ENCODE measurements around the gene HNRNPC.
"Not testable (repeated sequence)": the region's sequence is repeated elsewhere in the genome, so short reads cannot be mapped to it uniquely, and the experiment has no call there.

HNRNPC gene

DNA sequence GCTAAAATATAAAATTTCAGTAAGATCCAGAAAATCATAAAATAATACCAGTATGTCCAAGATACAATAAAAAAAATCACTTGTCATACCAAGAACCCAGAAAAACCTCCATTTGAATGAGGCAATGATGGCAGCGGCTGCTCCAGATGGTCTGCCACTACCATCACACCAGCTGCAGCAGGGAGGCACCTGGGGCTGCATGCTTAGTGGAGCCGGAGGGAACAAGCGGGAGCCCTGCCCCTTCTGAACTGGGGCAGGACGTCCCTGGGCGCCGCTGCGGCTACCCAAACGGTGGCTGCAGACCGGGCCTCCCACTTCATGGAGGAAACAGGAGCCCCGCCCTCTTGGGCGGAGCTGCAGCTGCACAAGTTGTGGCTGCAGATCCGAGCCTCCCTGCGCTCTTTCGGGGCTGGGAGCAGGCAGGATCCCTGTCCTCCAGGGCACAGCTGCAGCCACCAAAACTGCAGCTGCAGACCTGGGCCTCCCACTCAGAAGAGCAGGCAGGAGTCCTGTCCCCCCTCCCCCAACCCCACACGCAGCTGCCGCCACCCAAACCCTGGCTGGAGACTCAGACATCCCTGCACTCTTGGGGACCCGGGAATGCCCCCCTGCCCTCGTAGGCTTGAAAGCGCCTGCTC, 77.3 kb downstream of the HNRNPC start:
- DNase-seq (ENCODE audit: low read depth) = no peak

DNA sequence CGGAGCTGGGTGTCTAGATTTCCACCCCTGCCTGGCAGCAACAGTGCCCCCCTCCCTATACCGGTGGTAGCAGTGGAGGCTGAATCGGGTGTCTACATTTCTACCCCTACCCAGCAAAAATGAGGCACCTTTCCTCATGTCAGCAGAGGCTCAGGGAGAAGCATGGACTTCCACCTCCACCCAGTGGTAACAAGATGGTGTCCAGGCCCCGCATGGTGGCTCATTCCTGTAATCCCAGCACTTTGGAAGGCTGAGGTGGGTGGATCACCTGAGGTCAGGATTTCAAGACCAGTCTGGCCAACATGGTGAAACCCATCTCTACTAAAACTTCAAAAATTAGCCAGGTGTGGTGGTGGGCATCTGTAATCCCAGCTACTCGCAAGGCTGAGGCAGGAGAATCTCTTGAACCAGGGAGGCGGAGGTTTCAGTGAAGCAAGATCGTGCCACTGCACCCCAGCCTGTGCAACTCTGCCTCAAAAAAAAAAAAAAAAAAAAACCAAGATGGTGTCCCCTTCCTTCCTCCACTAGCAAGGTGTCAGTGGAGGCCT, 77.9 kb downstream of the HNRNPC start:
- no peak for DNase-seq (ENCODE audit: low read depth)

DNA sequence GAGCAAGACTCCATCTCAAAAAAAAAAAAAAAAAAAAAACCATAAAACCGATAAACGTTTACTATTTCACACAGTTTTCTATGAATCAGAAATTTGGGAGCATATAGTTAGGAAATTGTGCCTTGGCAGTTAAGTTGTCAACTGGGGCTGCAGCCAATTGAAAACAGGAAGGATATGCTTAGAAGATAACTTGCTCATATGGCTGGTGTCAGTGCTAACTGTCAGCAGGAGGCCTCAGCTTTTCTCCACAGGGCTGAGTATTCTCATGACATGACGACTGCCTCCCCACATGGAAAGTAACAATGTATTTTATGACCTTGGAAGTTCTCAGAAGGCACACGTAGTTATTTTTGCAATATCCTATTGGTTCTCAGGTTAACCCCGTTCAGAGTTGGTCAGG, 83.8 kb downstream of the HNRNPC start:
- DNase-seq (ENCODE audit: low read depth) = no peak

DNA sequence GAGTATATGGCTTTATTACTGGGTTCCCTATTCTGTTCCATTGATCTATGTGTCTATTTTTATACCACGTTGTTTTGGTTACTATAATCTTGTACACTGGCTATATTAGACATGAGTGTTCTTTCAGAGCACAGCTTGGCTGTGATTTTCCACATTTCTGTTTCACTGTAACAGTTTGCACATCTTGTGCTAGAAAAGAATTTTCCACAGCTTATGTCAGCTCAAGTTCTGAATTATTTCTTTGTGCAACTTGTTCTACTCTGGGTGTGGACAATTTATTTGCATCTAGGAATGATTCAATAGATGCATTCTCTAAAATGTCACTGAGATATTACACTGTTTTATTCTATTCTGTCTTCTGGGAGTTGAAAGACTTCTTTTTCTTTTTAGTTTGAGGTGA, 85.0 kb downstream of the HNRNPC start:
- DNase-seq (ENCODE audit: low read depth) = no peak

DNA sequence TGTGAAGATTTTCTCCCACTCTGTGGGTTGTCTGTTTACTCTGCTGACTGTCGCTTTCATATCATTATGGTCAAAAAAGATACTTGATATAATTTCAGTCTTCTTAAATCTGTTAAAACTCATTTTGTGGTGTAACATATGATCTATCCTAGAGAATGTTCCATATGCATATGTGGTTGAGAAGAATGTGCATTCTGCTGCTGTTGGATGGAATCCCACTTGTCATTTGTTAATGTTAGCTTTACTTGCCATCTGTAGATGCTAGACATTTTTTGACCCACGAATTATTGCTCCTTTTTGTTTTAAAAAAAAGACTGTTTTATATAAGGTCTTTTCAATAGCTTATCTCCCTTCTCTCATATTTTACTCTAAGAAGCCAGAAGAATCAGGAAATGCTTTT, 87.1 kb downstream of the HNRNPC start:
- no peak for DNase-seq (ENCODE audit: low read depth)

DNA sequence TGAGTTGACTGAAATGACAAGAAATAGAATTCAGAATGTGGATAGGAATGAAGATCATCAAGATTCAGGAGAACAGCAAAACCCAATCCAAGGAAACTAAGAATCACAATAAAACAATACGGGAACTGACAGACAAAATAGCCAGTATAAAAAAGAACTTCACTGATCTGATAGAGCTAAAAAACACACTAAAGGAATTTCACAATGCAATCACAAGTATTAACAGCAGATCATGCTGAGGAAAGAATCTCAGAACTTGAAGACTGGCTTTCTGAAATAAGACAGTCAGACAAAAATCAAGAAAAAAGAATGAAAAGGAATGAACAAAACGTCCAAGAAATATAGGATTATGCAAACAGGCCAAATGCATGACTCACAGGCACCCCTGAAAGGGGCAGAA, 98.1 kb downstream of the HNRNPC start:
- no peak for DNase-seq (ENCODE audit: low read depth)

DNA sequence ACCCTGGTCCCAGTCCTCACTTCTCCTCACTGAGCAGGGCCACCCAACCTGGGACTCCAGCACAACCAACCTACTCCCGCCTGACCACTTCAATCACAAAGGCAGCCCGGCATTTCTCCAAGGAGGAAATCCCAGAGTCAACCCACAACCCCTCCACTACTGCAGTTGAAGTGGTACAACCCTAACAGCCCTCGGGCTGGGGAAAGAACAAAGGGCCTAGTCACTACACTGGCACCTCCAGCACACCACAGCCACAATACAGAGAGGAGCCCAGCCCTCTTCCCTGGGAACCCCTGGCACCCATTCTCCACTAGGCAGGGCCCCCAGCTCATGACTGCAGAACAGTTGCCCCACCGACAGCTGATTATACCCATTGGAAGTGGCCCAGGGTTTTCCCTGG, 99.7 kb downstream of the HNRNPC start:
- DNase-seq (ENCODE audit: low read depth) = no peak

DNA sequence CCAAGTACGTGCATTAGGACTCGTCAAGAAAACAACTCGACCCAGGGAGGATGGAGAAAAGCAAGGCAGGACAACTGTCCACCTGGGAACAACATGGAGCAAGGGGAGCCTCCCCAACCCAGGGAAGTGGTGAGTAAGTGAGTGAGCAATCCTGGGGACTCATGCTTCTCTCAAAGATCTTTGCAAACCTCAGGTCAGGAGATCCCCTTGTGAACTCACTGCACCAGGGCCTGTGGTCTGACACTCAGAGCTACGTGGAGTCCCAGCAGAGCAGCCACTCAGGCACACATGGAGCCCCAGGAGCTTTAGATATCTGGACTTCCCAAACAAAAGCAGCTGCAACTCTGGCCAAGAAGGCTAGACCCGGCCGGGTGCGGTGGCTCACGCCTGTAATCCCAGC, 101.2 kb downstream of the HNRNPC start:
- DNase-seq (ENCODE audit: low read depth) = no peak

DNA sequence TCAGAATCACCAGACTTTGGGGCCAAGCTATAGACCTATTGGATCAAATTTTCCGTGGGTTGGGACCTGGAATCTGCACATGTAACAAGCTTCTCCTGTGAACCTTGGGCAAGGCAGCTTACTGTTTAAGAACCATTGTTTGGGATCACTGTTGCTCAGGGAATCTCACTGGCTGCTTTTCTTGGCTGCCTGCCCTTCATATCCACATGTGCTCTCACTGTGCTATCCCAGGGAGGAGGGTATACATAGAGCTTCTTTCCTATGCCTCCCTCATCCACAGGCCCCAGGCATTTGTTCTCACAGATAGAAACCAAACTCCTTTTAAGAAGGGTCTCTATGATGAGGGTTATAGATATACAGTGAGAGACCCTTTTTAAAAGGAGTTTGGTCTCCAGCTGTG, 103.6 kb downstream of the HNRNPC start:
- not testable (repeated sequence) for DNase-seq (ENCODE audit: low read depth)

DNA sequence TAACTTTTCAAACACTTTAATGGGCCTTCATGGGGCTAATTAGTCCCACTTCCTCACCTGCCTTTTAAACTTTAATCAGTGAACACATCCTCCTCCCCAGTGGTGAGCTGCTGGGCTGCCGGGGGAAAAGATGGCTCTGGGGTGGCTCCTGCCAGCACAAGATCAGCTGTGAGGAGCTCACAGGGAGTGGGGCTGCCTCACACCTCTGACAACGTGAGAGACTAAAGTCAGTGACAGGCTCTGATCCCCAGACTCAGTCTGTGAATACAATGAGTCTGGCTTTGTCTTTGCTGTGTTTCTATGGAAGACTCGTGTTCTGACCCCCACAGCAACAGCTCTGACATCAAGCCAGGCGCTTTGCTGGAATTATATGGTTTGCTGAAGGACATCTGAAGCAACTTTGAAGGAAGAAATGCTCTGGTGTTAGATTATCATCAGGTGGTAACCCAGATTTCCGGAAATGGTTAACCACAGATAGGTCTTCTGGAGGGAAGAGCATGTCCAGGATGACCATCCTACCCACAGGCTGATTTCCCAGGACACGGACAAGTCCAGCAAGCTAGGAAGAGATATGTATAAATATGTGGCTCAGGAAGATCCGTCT, 104.1 kb downstream of the HNRNPC start:
- DNase-seq (ENCODE audit: low read depth) = not testable (repeated sequence)

DNA sequence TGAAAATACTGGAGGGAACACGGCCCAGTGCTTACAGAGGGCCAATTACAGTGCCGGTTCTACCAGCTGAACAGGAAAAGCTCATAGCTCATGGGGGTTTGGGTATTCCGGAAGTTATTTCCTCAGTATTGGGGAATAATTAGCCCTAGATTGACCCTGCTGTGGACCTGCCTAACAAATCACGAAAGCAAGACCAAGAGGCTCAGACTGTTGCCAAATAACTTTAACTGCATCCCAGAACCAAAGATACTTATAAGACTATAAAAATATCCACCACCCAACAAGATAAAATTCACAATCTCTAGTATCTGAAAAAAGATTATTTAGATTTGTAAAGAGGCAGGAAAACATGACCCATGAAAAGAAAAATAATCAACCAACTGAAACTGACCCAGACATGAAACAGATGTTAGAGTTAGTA, 105.4 kb downstream of the HNRNPC start:
- DNase-seq (ENCODE audit: low read depth) = no peak

DNA sequence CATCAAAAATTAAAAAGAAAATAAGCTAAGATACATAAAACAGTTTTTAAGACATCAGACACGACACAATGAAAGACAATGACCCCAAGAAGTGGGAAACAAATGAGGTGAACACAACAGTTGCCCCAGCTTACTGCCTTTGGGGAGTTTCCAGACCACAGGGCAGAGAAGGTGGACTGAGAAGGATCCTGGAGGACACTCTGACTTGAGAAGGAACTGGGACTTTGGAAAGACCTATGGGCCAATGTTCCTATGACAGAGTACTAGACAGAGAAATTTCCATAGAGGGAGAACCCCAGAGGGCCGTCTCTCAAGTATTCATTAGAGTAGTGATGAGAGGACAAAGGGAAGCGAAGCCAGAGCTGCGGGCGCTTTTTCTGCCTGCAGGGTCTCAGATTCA, 107.2 kb downstream of the HNRNPC start:
- no peak for DNase-seq (ENCODE audit: low read depth)

DNA sequence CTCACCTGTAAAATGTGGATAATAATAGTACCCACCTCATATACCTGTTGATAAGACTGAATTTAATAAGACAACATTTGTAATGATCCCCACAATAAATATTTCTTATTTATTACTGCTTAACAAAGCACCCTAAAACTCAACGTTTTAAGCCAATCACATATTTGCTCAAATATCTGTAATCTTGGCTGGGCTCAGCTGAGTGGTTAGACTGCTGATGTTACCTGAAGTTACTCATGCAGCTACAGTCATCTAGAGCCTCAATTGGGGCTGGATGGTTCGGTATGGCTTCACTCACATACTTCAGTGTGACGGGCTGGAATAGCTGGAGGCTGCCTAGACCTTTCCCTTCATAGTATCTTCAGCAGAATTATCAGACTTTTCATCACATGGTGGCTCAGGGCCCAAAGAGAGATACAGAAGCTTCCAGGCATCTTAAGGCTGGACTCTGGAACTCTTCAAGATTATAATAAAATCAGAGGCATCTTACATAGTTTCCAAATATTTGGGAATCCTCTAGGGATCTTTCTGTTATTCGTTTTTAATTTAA, 109.1 kb downstream of the HNRNPC start:
- DNase-seq (ENCODE audit: low read depth) = no peak

Data from fibroblast of the conjunctiva (primary cell).